HepG2 (cell line): Measurements from ENCODE around the gene SP5. TPM values are rescaled to one million over a fixed set of nuclear protein-coding genes. Genes with fewer than 3 reads are reported as not detected.

Experiments used
- CERS6 ChIP-seq: sonication (generic); formaldehyde crosslinking; IDR thresholded peaks from 2 replicates; pipeline ENCODE4 v1.5.0; 2020; ENCODE audit warnings: missing genetic modification reagents
- FOXC1 ChIP-seq: sonication (generic); formaldehyde crosslinking; IDR thresholded peaks from 2 replicates; pipeline ENCODE4 v1.8.0; 2022; ENCODE audit warnings: mild to moderate bottlenecking, missing genetic modification reagents, borderline replicate concordance
- HINFP ChIP-seq: sonication (generic); formaldehyde crosslinking; IDR thresholded peaks from 2 replicates; pipeline ENCODE4 v1.4.0; 2020; ENCODE audit warnings: low read depth, mild to moderate bottlenecking, missing genetic modification reagents
- HMGXB4 ChIP-seq, 2 experiments: sonication (generic) in 1 of 2; formaldehyde crosslinking in 1 of 2; IDR thresholded peaks; 2 replicates each; pipeline versions ENCODE4 v1.4.0 to v1.6.1; 2018 to 2020; ENCODE audit warnings: missing genetic modification reagents in 2 of 2, borderline replicate concordance in 1 of 2, low read depth in 1 of 2, mild to moderate bottlenecking in 1 of 2, missing biosample characterization in 1 of 2
- KDM4B ChIP-seq: sonication (generic); formaldehyde crosslinking; IDR thresholded peaks from 2 replicates; pipeline ENCODE4 v1.4.0; 2020; ENCODE audit warnings: missing genetic modification reagents
- NCOA1 ChIP-seq: sonication (generic); formaldehyde crosslinking; IDR thresholded peaks from 2 replicates; pipeline ENCODE4 v1.9.0; 2021; ENCODE audit warnings: missing genetic modification reagents
- RCOR2 ChIP-seq: IDR thresholded peaks from 2 replicates; pipeline ENCODE4 v1.6.1; 2016; ENCODE audit warnings: missing biosample characterization, missing genetic modification reagents
- TAF15 ChIP-seq: fragments of 200-400 bp; formaldehyde crosslinking; IDR thresholded peaks from one replicate; pipeline ENCODE4 v1.6.1; 2018; ENCODE audit warnings: mild to moderate bottlenecking, low read depth, low read length; ENCODE audit not compliant: poor library complexity, severe bottlenecking
- TOPORS ChIP-seq: sonication (generic); formaldehyde crosslinking; IDR thresholded peaks from 2 replicates; pipeline ENCODE4 v1.8.0; 2023; ENCODE audit warnings: mild to moderate bottlenecking, missing genetic modification reagents
- TSC22D2 ChIP-seq: sonication (generic); formaldehyde crosslinking; IDR thresholded peaks from 2 replicates; pipeline ENCODE4 v1.5.1; 2020; ENCODE audit warnings: missing genetic modification reagents, mild to moderate bottlenecking, borderline replicate concordance
- YEATS2 ChIP-seq: sonication (generic); formaldehyde crosslinking; IDR thresholded peaks from 2 replicates; pipeline ENCODE4 v1.4.0; 2020; ENCODE audit warnings: missing genetic modification reagents, borderline replicate concordance
- ZBED4 ChIP-seq: sonication (generic); formaldehyde crosslinking; IDR thresholded peaks from 2 replicates; pipeline ENCODE4 v1.4.0; 2020; ENCODE audit warnings: missing genetic modification reagents, borderline replicate concordance
- ZFP36L2 ChIP-seq: sonication (generic); formaldehyde crosslinking; IDR thresholded peaks from 2 replicates; pipeline ENCODE4 v1.4.0; 2020; ENCODE audit warnings: missing genetic modification reagents
- ZNF136 ChIP-seq: sonication (generic); formaldehyde crosslinking; IDR thresholded peaks from 2 replicates; pipeline ENCODE4 v1.8.1; 2022; ENCODE audit warnings: low read depth, mild to moderate bottlenecking, moderate library complexity, missing genetic modification reagents
- ZNF160 ChIP-seq: sonication (generic); formaldehyde crosslinking; IDR thresholded peaks from 2 replicates; pipeline ENCODE4 v1.8.0; 2022; ENCODE audit warnings: mild to moderate bottlenecking, inconsistent platforms, missing genetic modification reagents
- ZNF468 ChIP-seq: sonication (generic); formaldehyde crosslinking; IDR thresholded peaks from 2 replicates; pipeline ENCODE4 v1.8.0; 2022; ENCODE audit warnings: mild to moderate bottlenecking, moderate library complexity, missing genetic modification reagents
- ZNF772 ChIP-seq: sonication (generic); formaldehyde crosslinking; IDR thresholded peaks from 2 replicates; pipeline ENCODE4 v1.5.0; 2020; ENCODE audit warnings: mild to moderate bottlenecking, missing genetic modification reagents
- ZNF850 ChIP-seq: sonication (generic); formaldehyde crosslinking; conservative IDR thresholded peaks from 2 replicates; pipeline ENCODE4 v1.9.0; 2021; ENCODE audit warnings: mild to moderate bottlenecking, missing genetic modification reagents
- polyA plus RNA-seq, 8 experiments: library from polyadenylated mRNA; depleted of rRNA in 3 of 8; stranded (reverse) in 7 of 8; unstranded in 1 of 8; fragments of >200 nt; fragmentation: Illumina TruSeq in 4 of 8; extraction: Trizol in 4 of 8; gene quantifications; 2 replicates each; pipeline versions ENCODE4 v1.2.1 to v1.2.3, GENCODE V29; 2011 to 2016; ENCODE audit warnings: low read depth in 4 of 8, missing spikeins in 1 of 8, mixed read lengths in 1 of 8; ENCODE audit not compliant: insufficient read depth in 1 of 8
- total RNA-seq, 5 experiments: library from RNA; depleted of rRNA; stranded (reverse); fragments of >200 nt; fragmentation: Illumina TruSeq; extraction: Trizol; gene quantifications; 2 replicates each; pipeline ENCODE4 v1.2.3, GENCODE V29; 2016; ENCODE audit warnings: low read depth in 1 of 5
- TF ChIP-seq, protein P1 (sequence below): IDR thresholded peaks from 2 replicates; pipeline ENCODE4 v1.6.1; 2016; ENCODE audit warnings: low read depth

Gene SP5
- total and polyA plus RNA-seq, 2 of the 13 experiments (the other 11 are each of a cell fraction or from before 2014, with no cell fraction given), result 50.8 to 119 TPM

- TF ChIP-seq CERS6, result peak; percentile 48; the same call in 1 of the 2 replicates
- no peak for TF ChIP-seq RCOR2 (CRISPR knock-in tag)
- peak; percentile 38; the same call in 1 of the 2 replicates for TF ChIP-seq ZNF136 (CRISPR knock-in tag)
- TF ChIP-seq NCOA1 (CRISPR knock-in tag), result no peak
- TF ChIP-seq TAF15, result peak; percentile 78
- TF ChIP-seq ZFP36L2, result no peak
- TF ChIP-seq TOPORS, result no peak; the same call in 1 of the 2 replicates
- peak; percentile 82; the same call in 1 of the 2 replicates for TF ChIP-seq KDM4B (CRISPR knock-in tag)
- no peak for TF ChIP-seq TSC22D2 (CRISPR knock-in tag)
- peak; percentile 90; the same call in 1 of the 2 replicates for TF ChIP-seq ZNF772 (CRISPR knock-in tag)
- TF ChIP-seq ZNF468 (CRISPR knock-in tag), result 0 out of 2 replicates have a peak, but pooled peaks have one; percentile 39
- no peak for TF ChIP-seq YEATS2 (CRISPR knock-in tag)
- TF ChIP-seq HMGXB4 (CRISPR knock-in tag; IDR thresholded peaks at IDR 0.05; ENCODE audit: borderline replicate concordance in 1 of 2, low read depth in 1 of 2), result peak; percentile 94 to 95
- peak; percentile 85 for TF ChIP-seq FOXC1
- peak; percentile 94 for TF ChIP-seq ZNF160 (CRISPR knock-in tag)
- no peak for TF ChIP-seq ZNF850 (CRISPR knock-in tag)
- TF ChIP-seq ZBED4, result peak; percentile 91
- TF ChIP-seq, protein P1, sequence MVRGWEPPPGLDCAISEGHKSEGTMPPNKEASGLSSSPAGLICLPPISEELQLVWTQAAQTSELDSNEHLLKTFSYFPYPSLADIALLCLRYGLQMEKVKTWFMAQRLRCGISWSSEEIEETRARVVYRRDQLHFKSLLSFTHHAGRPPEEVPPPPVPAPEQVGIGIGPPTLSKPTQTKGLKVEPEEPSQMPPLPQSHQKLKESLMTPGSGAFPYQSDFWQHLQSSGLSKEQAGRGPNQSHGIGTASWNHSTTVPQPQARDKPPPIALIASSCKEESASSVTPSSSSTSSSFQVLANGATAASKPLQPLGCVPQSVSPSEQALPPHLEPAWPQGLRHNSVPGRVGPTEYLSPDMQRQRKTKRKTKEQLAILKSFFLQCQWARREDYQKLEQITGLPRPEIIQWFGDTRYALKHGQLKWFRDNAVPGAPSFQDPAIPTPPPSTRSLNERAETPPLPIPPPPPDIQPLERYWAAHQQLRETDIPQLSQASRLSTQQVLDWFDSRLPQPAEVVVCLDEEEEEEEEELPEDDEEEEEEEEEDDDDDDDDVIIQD (CRISPR knock-in tag), result no peak
- peak; percentile 88 for TF ChIP-seq HINFP (CRISPR knock-in tag)
Measured at GRCh38 chr2:170716851-170717598, 1.9 kb downstream of the SP5 start (continued).
